ENCODE measurements around the gene AP3B1.
"Not testable (repeated sequence)": the region's sequence is repeated elsewhere in the genome, so short reads cannot be mapped to it uniquely, and the experiment has no call there.

The AP3B1 gene

DNA sequence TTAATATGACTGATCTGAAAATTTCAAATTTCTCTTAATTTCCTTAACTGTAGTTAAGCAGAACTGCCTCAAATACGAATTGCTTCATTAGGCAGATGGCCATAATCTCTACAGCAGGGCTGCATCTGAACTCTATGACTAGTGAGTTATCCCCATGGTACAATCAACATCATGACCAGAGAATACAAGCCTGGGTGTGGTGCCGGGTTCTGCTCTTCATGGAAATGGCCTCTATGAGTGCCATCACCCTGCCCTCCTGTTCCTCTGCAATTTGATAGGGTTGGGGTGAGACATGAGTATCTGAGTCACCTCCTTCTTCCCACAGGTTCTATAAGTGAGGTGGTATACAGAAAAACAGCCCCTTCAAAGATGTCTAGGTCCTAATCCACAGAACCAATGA is 235.9 kb downstream of the AP3B1 start:
- no peaks in the 10 kb centered on the region for H3K4me1 ChIP-seq (ENCODE audit: insufficient read depth, low read length)
- H3K4me3 ChIP-seq (ENCODE audit: low read depth in 1 of 2, low read length in 2 of 2) = no peak overlapping the region

DNA sequence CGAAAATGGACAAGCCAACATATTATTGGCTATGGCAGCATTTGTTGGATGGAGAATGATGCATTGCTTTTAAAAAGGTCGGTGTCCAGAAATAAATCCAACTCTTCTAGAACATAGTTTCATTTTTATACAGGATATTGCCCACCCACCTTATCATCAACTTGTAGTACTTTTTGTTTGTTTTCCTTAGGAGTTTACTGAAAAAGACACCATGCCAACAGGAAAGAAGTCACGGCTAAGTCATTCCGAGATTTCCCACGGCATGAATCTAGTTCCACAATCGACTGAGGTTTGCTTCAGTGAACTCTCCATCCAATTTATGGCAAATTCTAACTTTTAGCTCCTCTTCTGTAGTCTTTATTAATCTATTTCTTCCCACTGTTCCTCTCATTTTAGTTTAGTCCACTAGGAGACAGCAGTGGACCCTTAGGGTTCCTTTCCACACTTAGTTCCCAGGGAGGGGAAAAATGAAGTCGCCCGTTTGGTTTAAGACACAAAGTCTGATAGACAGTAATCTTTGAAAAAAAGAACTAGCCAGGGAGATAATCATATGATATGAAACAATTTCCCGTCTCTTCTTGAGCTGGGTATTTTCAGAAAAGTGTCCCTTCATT is 237.5 kb downstream of the AP3B1 start:
- no peak overlapping the region for H3K9ac ChIP-seq (ENCODE audit: low read length)
- H3K27ac ChIP-seq (ENCODE audit: low read depth, low read length) = no peak overlapping the region
- H3K36me3 ChIP-seq (ENCODE audit: insufficient read depth, low read length) = no peaks in the 10 kb centered on the region
- no peak overlapping the region for H3K4me3 ChIP-seq (ENCODE audit: low read depth in 1 of 2, low read length in 2 of 2)
- no peaks in the 10 kb centered on the region for H3K4me1 ChIP-seq (ENCODE audit: insufficient read depth, low read length)
- no peaks in the 10 kb centered on the region for H3K27me3 ChIP-seq (ENCODE audit: control insufficient read depth in 1 of 2, insufficient read depth in 2 of 2, low read length in 2 of 2)
- H3K9me3 ChIP-seq (ENCODE audit: low read length) = no peaks in the 10 kb centered on the region

More for the DNA sequence above, 235.9 kb downstream of the AP3B1 start:
- Histone ChIP-seq H3K27me3 (ENCODE audit: control insufficient read depth in 1 of 2, insufficient read depth in 2 of 2, low read length in 2 of 2) (no peaks in the 10 kb centered on the region), H3K9ac (ENCODE audit: low read length) (no peak overlapping the region), H3K9me3 (ENCODE audit: low read length) (no peaks in the 10 kb centered on the region), H3K27ac (ENCODE audit: low read depth, low read length) (no peak overlapping the region), H3K36me3 (ENCODE audit: insufficient read depth, low read length) (no peaks in the 10 kb centered on the region)

DNA sequence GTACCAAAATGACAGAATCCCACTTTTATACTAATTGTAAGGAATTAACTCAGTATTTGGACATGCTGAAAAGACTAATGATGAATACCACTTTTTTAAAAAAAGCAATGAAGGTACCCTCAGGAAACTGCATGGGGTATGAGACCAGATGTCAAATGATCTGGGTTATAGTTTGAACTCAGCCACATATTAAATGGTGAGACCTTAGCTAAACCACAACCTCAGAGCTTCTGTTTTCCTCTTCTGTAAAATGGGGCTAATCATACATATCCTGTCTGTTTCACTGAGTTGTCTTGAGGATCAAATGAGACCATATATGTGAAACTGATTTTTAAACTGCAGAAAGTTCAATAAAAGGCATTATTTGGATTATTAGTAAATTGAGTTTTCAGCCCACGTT is 238.4 kb downstream of the AP3B1 start:
- Histone ChIP-seq H3K36me3 (ENCODE audit: insufficient read depth, low read length) (no peaks in the 10 kb centered on the region), H3K27ac (ENCODE audit: low read depth, low read length) (no peak overlapping the region), H3K4me3 (ENCODE audit: low read depth in 1 of 2, low read length in 2 of 2) (no peak overlapping the region), H3K9me3 (ENCODE audit: low read length) (no peaks in the 10 kb centered on the region), H3K9ac (ENCODE audit: low read length) (no peak overlapping the region), H3K4me1 (ENCODE audit: insufficient read depth, low read length) (no peaks in the 10 kb centered on the region), H3K27me3 (ENCODE audit: control insufficient read depth in 1 of 2, insufficient read depth in 2 of 2, low read length in 2 of 2) (no peaks in the 10 kb centered on the region)

DNA sequence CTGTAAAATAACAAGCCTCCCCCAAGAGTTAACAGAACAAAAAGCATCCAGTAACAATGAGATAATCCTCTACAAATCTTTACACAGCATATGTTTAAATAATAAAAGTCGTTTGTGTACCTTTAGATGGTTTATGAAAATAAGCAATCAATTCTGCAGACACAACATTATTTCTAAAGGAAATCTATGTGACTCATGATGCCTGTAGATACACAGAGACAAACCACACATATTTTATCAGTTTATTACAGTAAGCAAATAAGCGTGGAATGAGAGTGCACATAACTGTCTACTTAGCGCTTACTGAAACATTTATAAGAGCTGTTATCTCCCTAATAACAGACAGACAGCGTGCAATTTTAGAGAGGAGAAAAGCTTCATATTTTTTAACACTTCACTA is 243.6 kb downstream of the AP3B1 start:
- no peak overlapping the region for H3K27ac ChIP-seq (ENCODE audit: low read depth, low read length)
- H3K27me3 ChIP-seq (ENCODE audit: control insufficient read depth in 1 of 2, insufficient read depth in 2 of 2, low read length in 2 of 2) = no peaks in the 10 kb centered on the region
- H3K36me3 ChIP-seq (ENCODE audit: insufficient read depth, low read length) = no peaks in the 10 kb centered on the region
- no peak overlapping the region for H3K4me3 ChIP-seq (ENCODE audit: low read depth in 1 of 2, low read length in 2 of 2)
- H3K4me1 ChIP-seq (ENCODE audit: insufficient read depth, low read length) = no peaks in the 10 kb centered on the region
- no peak overlapping the region for H3K9ac ChIP-seq (ENCODE audit: low read length)
- H3K9me3 ChIP-seq (ENCODE audit: low read length) = no peaks in the 10 kb centered on the region

DNA sequence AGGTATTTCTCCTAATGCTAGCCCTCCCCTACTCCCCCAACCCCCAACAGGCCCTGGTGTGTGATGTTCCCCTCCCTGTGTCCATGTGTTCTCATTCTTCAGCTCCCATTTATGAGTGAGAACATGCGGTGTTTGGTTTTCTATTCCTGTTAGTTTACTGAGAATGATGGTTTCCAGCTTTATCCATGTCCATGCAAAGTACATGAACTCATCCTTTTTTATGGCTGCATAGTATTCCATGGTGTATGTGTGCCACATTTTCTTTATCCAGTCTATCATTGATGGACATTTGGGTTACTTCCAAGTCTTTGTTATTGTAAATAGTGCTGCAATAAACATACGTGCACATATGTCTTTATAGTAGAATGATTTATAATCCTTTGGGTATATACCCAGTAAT is 247.7 kb downstream of the AP3B1 start:
- H3K9me3 ChIP-seq (ENCODE audit: low read length); H3K4me1 ChIP-seq (ENCODE audit: insufficient read depth, low read length); H3K27me3 ChIP-seq (ENCODE audit: control insufficient read depth in 1 of 2, insufficient read depth in 2 of 2, low read length in 2 of 2); H3K9ac ChIP-seq (ENCODE audit: low read length); H3K4me3 ChIP-seq (ENCODE audit: low read depth in 1 of 2, low read length in 2 of 2); H3K36me3 ChIP-seq (ENCODE audit: insufficient read depth, low read length); H3K27ac ChIP-seq (ENCODE audit: low read depth, low read length): not testable (repeated sequence)

DNA sequence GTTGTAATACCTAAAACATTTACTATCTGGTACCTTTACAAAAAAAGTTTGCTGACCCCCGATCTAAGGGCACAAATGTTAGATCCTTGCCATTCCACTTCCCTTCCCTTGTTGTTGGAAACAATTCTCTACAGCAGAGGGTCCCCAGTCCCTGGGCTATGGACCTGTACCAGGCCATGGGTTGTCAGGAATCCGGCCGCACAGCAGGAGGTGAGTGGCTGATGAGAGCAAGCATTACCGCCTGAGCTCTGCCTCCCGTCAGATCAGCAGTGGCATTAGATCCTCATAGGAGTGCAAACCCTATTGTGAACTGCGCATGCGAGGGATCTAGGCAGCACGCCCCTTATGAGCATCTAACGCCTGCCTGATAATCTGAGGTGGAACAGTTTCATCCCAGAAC is 248.5 kb downstream of the AP3B1 start:
- Histone ChIP-seq H3K9me3 (ENCODE audit: low read length) (no peaks in the 10 kb centered on the region), H3K4me1 (ENCODE audit: insufficient read depth, low read length) (no peaks in the 10 kb centered on the region), H3K27me3 (ENCODE audit: control insufficient read depth in 1 of 2, insufficient read depth in 2 of 2, low read length in 2 of 2) (no peaks in the 10 kb centered on the region), H3K36me3 (ENCODE audit: insufficient read depth, low read length) (no peaks in the 10 kb centered on the region), H3K4me3 (ENCODE audit: low read depth in 1 of 2, low read length in 2 of 2) (no peak overlapping the region), H3K9ac (ENCODE audit: low read length) (no peak overlapping the region), H3K27ac (ENCODE audit: low read depth, low read length) (no peak overlapping the region)

DNA sequence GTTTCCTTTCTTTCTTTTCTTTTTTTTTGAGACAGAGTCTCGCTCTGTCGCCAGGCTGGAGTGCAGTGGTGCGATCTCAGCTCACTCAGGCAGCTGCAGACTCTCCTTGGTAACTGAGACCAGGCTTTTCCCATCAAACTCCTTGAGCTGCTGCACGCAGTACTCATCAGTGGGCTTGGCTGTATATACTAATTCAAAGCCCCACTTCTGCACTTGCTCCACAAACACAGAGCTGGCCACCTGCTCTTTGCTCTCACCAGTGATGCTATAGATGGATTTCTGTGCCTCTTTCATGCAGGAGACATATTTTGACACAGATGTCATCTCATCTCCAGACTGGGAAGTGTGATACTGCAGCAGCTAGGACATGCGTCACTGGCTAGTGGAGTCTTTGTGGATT is 252.7 kb downstream of the AP3B1 start:
- Histone ChIP-seq H3K9ac (ENCODE audit: low read length) (no peak overlapping the region), H3K4me3 (ENCODE audit: low read depth in 1 of 2, low read length in 2 of 2) (no peak overlapping the region), H3K36me3 (ENCODE audit: insufficient read depth, low read length) (no peaks in the 10 kb centered on the region), H3K27ac (ENCODE audit: low read depth, low read length) (no peak overlapping the region), H3K4me1 (ENCODE audit: insufficient read depth, low read length) (no peaks in the 10 kb centered on the region), H3K27me3 (ENCODE audit: control insufficient read depth in 1 of 2, insufficient read depth in 2 of 2, low read length in 2 of 2) (no peaks in the 10 kb centered on the region), H3K9me3 (ENCODE audit: low read length) (no peaks in the 10 kb centered on the region)

DNA sequence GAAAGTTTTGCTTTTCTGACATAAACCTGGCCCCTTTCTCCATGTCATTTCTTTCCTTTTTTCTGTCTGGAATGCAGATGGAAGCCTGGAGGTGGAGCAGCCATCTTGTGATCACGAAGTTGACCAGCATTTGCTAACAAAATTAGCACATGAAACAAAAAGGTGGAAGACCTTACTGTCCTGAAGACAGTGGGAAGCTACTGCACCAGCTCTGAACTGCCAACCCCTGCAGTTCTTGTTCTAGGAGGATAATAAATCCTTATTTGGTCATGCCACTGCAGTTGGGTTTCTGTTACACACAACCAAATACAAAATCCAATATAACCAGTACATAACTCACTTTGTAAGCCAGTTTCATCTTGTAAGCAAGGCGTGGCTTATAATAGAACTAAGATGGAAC is 269.0 kb downstream of the AP3B1 start:
- no peaks in the 10 kb centered on the region for H3K9me3 ChIP-seq (ENCODE audit: low read length)
- H3K27me3 ChIP-seq (ENCODE audit: control insufficient read depth in 1 of 2, insufficient read depth in 2 of 2, low read length in 2 of 2) = no peaks in the 10 kb centered on the region
- no peak overlapping the region for H3K27ac ChIP-seq (ENCODE audit: low read depth, low read length)
- H3K4me1 ChIP-seq (ENCODE audit: insufficient read depth, low read length) = no peaks in the 10 kb centered on the region
- H3K9ac ChIP-seq (ENCODE audit: low read length) = no peak overlapping the region
- no peaks in the 10 kb centered on the region for H3K36me3 ChIP-seq (ENCODE audit: insufficient read depth, low read length)
- H3K4me3 ChIP-seq (ENCODE audit: low read depth in 1 of 2, low read length in 2 of 2) = no peak overlapping the region

DNA sequence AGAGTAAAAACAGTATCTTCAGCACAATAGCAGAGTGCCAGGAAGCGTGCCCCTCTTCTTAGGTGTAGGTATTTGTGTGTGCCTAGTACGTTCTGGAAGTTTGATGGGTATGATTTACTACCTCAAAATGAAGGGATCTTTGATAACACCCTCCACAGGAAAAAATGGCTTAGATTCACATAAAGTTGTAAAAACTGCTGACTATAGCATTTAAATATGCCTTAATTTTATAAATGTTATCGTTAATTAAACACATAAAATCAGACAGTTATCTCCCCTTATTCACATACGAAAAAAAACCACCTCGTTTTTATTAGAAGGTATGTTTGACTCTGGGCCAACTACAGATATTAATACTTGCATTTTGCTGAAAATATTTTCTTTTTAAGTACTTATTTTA is 274.8 kb downstream of the AP3B1 start:
- Histone ChIP-seq H3K9ac (ENCODE audit: low read length) (no peak overlapping the region), H3K4me3 (ENCODE audit: low read depth in 1 of 2, low read length in 2 of 2) (no peak overlapping the region), H3K36me3 (ENCODE audit: insufficient read depth, low read length) (no peaks in the 10 kb centered on the region), H3K27ac (ENCODE audit: low read depth, low read length) (no peak overlapping the region), H3K27me3 (ENCODE audit: control insufficient read depth in 1 of 2, insufficient read depth in 2 of 2, low read length in 2 of 2) (no peaks in the 10 kb centered on the region), H3K4me1 (ENCODE audit: insufficient read depth, low read length) (no peaks in the 10 kb centered on the region), H3K9me3 (ENCODE audit: low read length) (no peaks in the 10 kb centered on the region)

DNA sequence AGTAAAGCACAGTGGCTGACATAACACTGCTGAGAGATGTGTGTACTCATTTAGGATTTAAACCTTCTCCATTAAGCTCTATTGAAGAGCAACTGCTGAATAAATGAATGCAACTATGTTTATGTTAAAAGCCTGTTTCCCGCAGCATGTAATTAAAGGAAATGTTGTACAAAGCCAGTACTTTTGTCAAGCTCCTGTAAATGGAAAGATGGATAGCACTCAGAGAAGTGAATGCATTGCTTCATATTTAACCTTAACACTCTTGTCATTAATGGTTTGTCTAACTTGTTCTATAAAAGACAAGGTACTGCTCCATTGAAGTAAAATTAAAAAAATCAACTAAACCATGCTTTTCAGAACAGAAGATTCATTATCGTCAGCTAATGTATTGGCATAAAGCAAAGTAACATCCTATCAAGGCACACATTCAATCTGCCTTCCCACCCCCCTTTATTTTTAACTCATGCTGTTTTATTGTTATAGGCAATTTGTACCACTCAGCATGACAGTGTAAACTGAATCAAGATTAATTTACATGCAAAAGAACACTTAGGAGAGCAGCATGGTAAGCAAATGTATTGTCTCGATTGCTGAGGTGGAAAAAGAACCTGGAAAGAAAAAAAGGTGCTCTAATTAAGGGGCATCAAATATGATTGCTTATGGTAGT is 277.5 kb downstream of the AP3B1 start:
- Histone ChIP-seq H3K27me3 (ENCODE audit: control insufficient read depth in 1 of 2, insufficient read depth in 2 of 2, low read length in 2 of 2) (no peaks in the 10 kb centered on the region), H3K27ac (ENCODE audit: low read depth, low read length) (no peak overlapping the region), H3K9ac (ENCODE audit: low read length) (no peak overlapping the region), H3K4me3 (ENCODE audit: low read depth in 1 of 2, low read length in 2 of 2) (no peak overlapping the region), H3K36me3 (ENCODE audit: insufficient read depth, low read length) (no peaks in the 10 kb centered on the region), H3K9me3 (ENCODE audit: low read length) (no peaks in the 10 kb centered on the region), H3K4me1 (ENCODE audit: insufficient read depth, low read length) (no peaks in the 10 kb centered on the region)

DNA sequence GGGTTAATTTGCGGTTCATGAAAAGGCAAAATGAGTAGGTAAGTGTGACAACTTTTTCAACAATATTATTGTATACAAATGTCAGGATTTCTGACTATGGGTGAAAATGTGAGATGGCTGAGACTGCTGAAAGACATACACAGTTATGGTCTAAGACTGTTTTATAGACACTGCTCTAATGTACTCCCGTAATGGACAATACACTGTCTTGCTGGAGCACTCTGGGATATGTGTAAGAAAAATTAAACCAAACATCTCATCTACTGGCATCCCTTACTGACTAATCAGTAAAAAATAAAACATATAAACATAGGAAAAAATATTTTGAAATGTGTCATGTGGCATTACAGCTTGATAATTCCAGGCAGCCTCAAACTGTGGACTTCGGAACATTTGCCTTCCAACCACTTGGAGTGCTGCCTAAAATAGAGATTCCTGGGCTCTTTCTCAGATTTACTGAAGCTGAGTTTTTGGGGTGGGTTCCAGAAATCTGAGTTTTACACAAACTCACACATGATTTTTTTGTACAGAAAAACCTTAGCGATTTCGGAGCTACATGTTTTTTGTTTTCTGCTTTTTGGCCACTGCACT is 284.5 kb downstream of the AP3B1 start:
- Histone ChIP-seq H3K36me3 (ENCODE audit: insufficient read depth, low read length) (no peaks in the 10 kb centered on the region), H3K4me3 (ENCODE audit: low read depth in 1 of 2, low read length in 2 of 2) (no peak overlapping the region), H3K9me3 (ENCODE audit: low read length) (no peaks in the 10 kb centered on the region), H3K9ac (ENCODE audit: low read length) (no peak overlapping the region), H3K27ac (ENCODE audit: low read depth, low read length) (no peak overlapping the region), H3K4me1 (ENCODE audit: insufficient read depth, low read length) (peaks cover 9% of the 10 kb centered on the region), H3K27me3 (ENCODE audit: control insufficient read depth in 1 of 2, insufficient read depth in 2 of 2, low read length in 2 of 2) (no peaks in the 10 kb centered on the region)
